Cardiac septum (tissue), 1 donor: Measurements from ENCODE around the gene MTA1. TPM values are rescaled to one million over a fixed set of nuclear protein-coding genes. Genes with fewer than 3 reads are reported as not detected.

Experiments
- DNase-seq: peaks from one replicate; pipeline ENCODE4 v3.0.0-alpha.2; 2020; ENCODE audit warnings: low spot score
- intact Hi-C: fragments of 100-400 bp; cut with DNase I; formaldehyde crosslinking; loops from one replicate; pipeline ENCODE4 v1.14.0; 2022
- total RNA-seq: library from RNA; stranded (reverse); fragmentation: NEBNext Ultra II Directional; extraction: Animal tissue kit (Norgen Biotek cat#: 25700); gene quantifications from one replicate; pipeline ENCODE4 v1.2.1, GENCODE V29; 2021
- donor health status: DM: no; HTN: no; CAD: no.

The MTA1 gene
- total RNA-seq, 1 donor from 2014 or later: 140 TPM

GRCh38 chr14:105385698-105386365 is 33.8 kb upstream of the MTA1 start:
- intact Hi-C loops: no loop called here
- no peak for DNase-seq

- DNase-seq: no peak
- intact Hi-C loops: no loop called here
Measured at GRCh38 chr14:105386581-105387529, 32.8 kb upstream of the MTA1 start.

GRCh38 chr14:105387530-105387922 is 32.1 kb upstream of the MTA1 start:
- no peak for DNase-seq
- intact Hi-C loops: no loop called here

- no peak for DNase-seq
- intact Hi-C loops: no loop called here
Measured at GRCh38 chr14:105388110-105388951, 31.3 kb upstream of the MTA1 start.

- intact Hi-C loops: no loop called here
- DNase-seq: no peak
Measured at GRCh38 chr14:105388976-105389375, 30.7 kb upstream of the MTA1 start.

GRCh38 chr14:105389534-105389933 is 30.1 kb upstream of the MTA1 start:
- DNase-seq: no peak
- intact Hi-C loops: no loop called here

GRCh38 chr14:105389976-105390848 is 29.4 kb upstream of the MTA1 start:
- DNase-seq: no peak

GRCh38 chr14:105390849-105391500 is 28.7 kb upstream of the MTA1 start:
- intact Hi-C loops: no loop called here
- no peak for DNase-seq

More at GRCh38 chr14:105389976-105390848, 29.4 kb upstream of the MTA1 start:
- intact Hi-C loops: no loop called here

GRCh38 chr14:105391541-105391940 is 28.1 kb upstream of the MTA1 start:
- no peak for DNase-seq
- intact Hi-C loops: no loop called here

- DNase-seq: no peak
Measured at GRCh38 chr14:105392131-105393090, 27.2 kb upstream of the MTA1 start.

GRCh38 chr14:105393151-105393550 is 26.5 kb upstream of the MTA1 start:
- no peak for DNase-seq
- intact Hi-C loops: no loop called here

More at GRCh38 chr14:105392131-105393090, 27.2 kb upstream of the MTA1 start:
- intact Hi-C loops: no loop called here

GRCh38 chr14:105394714-105395537 is 24.7 kb upstream of the MTA1 start:
- no peak for DNase-seq
- intact Hi-C loops: no loop called here

GRCh38 chr14:105395538-105395854 is 24.1 kb upstream of the MTA1 start:
- DNase-seq: no peak
- intact Hi-C loops: no loop called here

GRCh38 chr14:105397350-105397931 is 22.2 kb upstream of the MTA1 start:
- DNase-seq: no peak
- intact Hi-C loops: no loop called here

- peak; percentile 93 for DNase-seq
- intact Hi-C loops: loop anchor here (2.0 kb wide), 1 partner anchor 51 kb away; no protein-coding TSS in a partner anchor
Measured at GRCh38 chr14:105398044-105398725, 21.4 kb upstream of the MTA1 start, which contains the start of gene TEX22. TSS of gene TEX22 (plus strand) at chr14:105398538. CDS start at chr14:105399341, 803 bp downstream.
